GM12865 (cell line): ENCODE results near the gene ASTN2.

ENCODE experiments used
- DNase-seq: peaks from one replicate; pipeline ENCODE4 v3.0.0; 2010; ENCODE audit warnings: low read depth
- H3K4me3 ChIP-seq: 2 replicates; pipeline ENCODE4 v1.5.1; 2011; ENCODE audit warnings: mild to moderate bottlenecking, low read depth, low read length, control low read depth
- CTCF ChIP-seq: IDR thresholded peaks from 2 replicates; pipeline ENCODE4 v1.5.1; 2011; ENCODE audit warnings: low read length, control low read depth, low read depth, inconsistent platforms; ENCODE audit not compliant: insufficient read depth; ENCODE audit errors: missing control alignments

Gene ASTN2

GRCh38 chr9:116716438-116716837, 698.4 kb downstream of the ASTN2 start:
- TF ChIP-seq CTCF, result no peak
- H3K4me3 ChIP-seq, result no peak overlapping the region
- no peak for DNase-seq

- DNase-seq, result no peak
- no peak for TF ChIP-seq CTCF
- H3K4me3 ChIP-seq, result no peak overlapping the region
These were observed 699.1 kb downstream of the ASTN2 start for GRCh38 chr9:116715751-116716150.

GRCh38 chr9:116713271-116713670, 701.6 kb downstream of the ASTN2 start:
- no peak for DNase-seq
- no peak for TF ChIP-seq CTCF
- no peak overlapping the region for H3K4me3 ChIP-seq

GRCh38 chr9:116712781-116713180, 702.1 kb downstream of the ASTN2 start:
- no peak for DNase-seq
- no peak overlapping the region for H3K4me3 ChIP-seq
- no peak for TF ChIP-seq CTCF

- no peak overlapping the region for H3K4me3 ChIP-seq
- no peak for TF ChIP-seq CTCF
- DNase-seq, result no peak
These were observed 708.3 kb downstream of the ASTN2 start for GRCh38 chr9:116706310-116707290.

- no peak overlapping the region for H3K4me3 ChIP-seq
- no peak for DNase-seq
These were observed 709.3 kb downstream of the ASTN2 start for GRCh38 chr9:116705531-116705930.

More at GRCh38 chr9:116705531-116705930, 709.3 kb downstream of the ASTN2 start:
- TF ChIP-seq CTCF, result no peak
